Astrocyte of the cerebellum (primary cell): ENCODE data around the gene ZNF154.
A peak's percentile ranks its signal among the peaks of the same experiment; 100 is the strongest.
"Not testable (repeated sequence)": the region's sequence is repeated elsewhere in the genome, so short reads cannot be mapped to it uniquely, and the experiment has no call there.

Experiments used
- DNase-seq: peaks from one replicate; pipeline ENCODE4 v3.0.0-alpha.2; 2011; ENCODE audit warnings: low read depth
- H3K4me3 ChIP-seq: 2 replicates; pipeline ENCODE4 v1.5.1; 2011; ENCODE audit warnings: mild to moderate bottlenecking, low read depth, low read length, moderate library complexity
- in situ Hi-C: cut with HindIII; loops from 2 replicates; pipeline ENCODE4 v1.10.0; 2017; ENCODE audit warnings: low sequenced_read_pairs
- TF ChIP-seq, protein P1 (sequence below): IDR thresholded peaks from 2 replicates; pipeline ENCODE4 v1.5.1; 2012; ENCODE audit warnings: low read length, low read depth, moderate library complexity, mild to moderate bottlenecking; ENCODE audit errors: missing control alignments

Gene ZNF154

GRCh38 chr19:57746580-57747471 lies 37.8 kb upstream of the ZNF154 start, which contains the start of gene ZNF776:
ZNF776 (plus strand) TSS chr19:57746815; CDS start chr19:57747059, 244 bp downstream.
- TF ChIP-seq, protein P1, sequence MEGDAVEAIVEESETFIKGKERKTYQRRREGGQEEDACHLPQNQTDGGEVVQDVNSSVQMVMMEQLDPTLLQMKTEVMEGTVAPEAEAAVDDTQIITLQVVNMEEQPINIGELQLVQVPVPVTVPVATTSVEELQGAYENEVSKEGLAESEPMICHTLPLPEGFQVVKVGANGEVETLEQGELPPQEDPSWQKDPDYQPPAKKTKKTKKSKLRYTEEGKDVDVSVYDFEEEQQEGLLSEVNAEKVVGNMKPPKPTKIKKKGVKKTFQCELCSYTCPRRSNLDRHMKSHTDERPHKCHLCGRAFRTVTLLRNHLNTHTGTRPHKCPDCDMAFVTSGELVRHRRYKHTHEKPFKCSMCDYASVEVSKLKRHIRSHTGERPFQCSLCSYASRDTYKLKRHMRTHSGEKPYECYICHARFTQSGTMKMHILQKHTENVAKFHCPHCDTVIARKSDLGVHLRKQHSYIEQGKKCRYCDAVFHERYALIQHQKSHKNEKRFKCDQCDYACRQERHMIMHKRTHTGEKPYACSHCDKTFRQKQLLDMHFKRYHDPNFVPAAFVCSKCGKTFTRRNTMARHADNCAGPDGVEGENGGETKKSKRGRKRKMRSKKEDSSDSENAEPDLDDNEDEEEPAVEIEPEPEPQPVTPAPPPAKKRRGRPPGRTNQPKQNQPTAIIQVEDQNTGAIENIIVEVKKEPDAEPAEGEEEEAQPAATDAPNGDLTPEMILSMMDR, result no peak
- in situ Hi-C loops, result no loop called here
- DNase-seq, result peak; percentile 88
- H3K4me3 ChIP-seq, result peak within 1 kb of the TSS; percentile 96

- H3K4me3 ChIP-seq, DNase-seq, in situ Hi-C loops: not testable (repeated sequence)
Measured at GRCh38 chr19:57738770-57739169, 29.8 kb upstream of the ZNF154 start.

GRCh38 chr19:57738320-57738719 lies 29.3 kb upstream of the ZNF154 start:
- DNase-seq, H3K4me3 ChIP-seq, in situ Hi-C loops: not testable (repeated sequence)
- TF ChIP-seq, protein P1, result peak; percentile 47

- no peak overlapping the region for H3K4me3 ChIP-seq
- TF ChIP-seq, protein P1, result no peak
- in situ Hi-C loops, result no loop called here
- no peak for DNase-seq
Measured at GRCh38 chr19:57720878-57721277, 11.9 kb upstream of the ZNF154 start.

GRCh38 chr19:57719901-57720519 lies 11.0 kb upstream of the ZNF154 start:
- in situ Hi-C loops, result no loop called here
- H3K4me3 ChIP-seq, result no peak overlapping the region
- TF ChIP-seq, protein P1, result no peak
- DNase-seq, result no peak

DNA sequence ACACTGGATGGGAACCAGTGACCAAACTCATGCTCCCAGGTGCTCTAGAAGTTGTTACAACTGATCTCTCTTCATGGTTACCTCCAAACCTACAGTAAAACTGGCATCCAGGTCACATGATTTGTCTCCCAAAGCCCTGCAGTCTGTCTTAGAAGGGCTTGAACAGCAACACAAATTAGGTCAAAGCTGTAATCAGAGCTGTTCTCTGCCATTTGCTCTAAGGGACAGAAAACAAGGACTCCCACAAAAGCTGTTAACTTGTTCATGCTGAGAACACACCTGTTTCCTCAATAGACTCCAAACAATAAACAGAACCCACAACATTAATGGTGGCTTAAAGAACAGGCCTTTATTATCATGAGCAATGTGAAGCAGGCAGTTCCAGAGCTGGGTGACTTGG lies 10.4 kb upstream of the ZNF154 start:
- TF ChIP-seq, protein P1, result no peak
- no peak overlapping the region for H3K4me3 ChIP-seq
- no peak for DNase-seq
- in situ Hi-C loops, result no loop called here

- no peak for DNase-seq
- TF ChIP-seq, protein P1, result no peak
- in situ Hi-C loops, result no loop called here
- no peak overlapping the region for H3K4me3 ChIP-seq
Measured at GRCh38 chr19:57712222-57712621, 3.2 kb upstream of the ZNF154 start.
